Activated naive CD4-positive, alpha-beta T cell treated with anti-CD3 and anti-CD28 coated beads, Interleukin-2, amount 50 U/mL, for 24 hours (primary cell): ENCODE data around the gene HJV.
"Not testable (repeated sequence)": the region's sequence is repeated elsewhere in the genome, so short reads cannot be mapped to it uniquely, and the experiment has no call there.

Experiments
- H3K27ac Mint-ChIP-seq: one replicate; pipeline ENCODE4 v1.8.0; 2021; ENCODE audit warnings: mild to moderate bottlenecking, mixed read lengths
- H3K27me3 Mint-ChIP-seq: one replicate; pipeline ENCODE4 v1.8.0; 2021; ENCODE audit warnings: mixed read lengths
- H3K36me3 Mint-ChIP-seq: one replicate; pipeline ENCODE4 v1.8.0; 2021; ENCODE audit warnings: mixed read lengths
- H3K4me1 Mint-ChIP-seq: one replicate; pipeline ENCODE4 v1.8.0; 2021; ENCODE audit warnings: mixed read lengths
- H3K4me3 Mint-ChIP-seq: one replicate; pipeline ENCODE4 v1.8.0; 2021; ENCODE audit warnings: mild to moderate bottlenecking, mixed read lengths
- H3K9me3 Mint-ChIP-seq: one replicate; pipeline ENCODE4 v1.8.0; 2021; ENCODE audit warnings: mixed read lengths

The HJV gene

DNA sequence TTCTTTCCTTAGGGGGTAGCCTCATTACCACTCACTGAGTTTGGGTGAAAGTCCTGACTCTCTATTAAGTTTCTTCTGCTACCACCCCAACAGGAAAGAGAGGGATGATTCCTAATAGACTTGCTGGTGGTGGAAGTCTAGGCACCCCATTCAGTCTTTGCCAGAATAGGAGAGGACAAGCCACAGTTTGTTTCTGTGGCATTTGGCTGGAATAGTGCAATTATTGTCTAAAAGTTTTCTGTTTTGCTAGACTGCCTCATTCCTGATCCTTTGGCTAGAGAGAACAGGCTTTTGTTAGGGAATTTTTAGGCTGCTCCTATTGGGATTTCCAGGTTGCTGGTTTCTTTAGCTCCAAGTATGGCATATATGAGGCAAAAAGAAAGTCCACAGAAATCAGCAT lies 9.9 kb upstream of the HJV start:
- no peaks in the 10 kb centered on the region for H3K36me3 Mint-ChIP-seq
- H3K27me3 Mint-ChIP-seq = peaks cover 1% of the 10 kb centered on the region
- no peak overlapping the region for H3K4me3 Mint-ChIP-seq
- no peak overlapping the region for H3K27ac Mint-ChIP-seq
- H3K9me3 Mint-ChIP-seq = no peaks in the 10 kb centered on the region
- peaks cover 19% of the 10 kb centered on the region for H3K4me1 Mint-ChIP-seq

DNA sequence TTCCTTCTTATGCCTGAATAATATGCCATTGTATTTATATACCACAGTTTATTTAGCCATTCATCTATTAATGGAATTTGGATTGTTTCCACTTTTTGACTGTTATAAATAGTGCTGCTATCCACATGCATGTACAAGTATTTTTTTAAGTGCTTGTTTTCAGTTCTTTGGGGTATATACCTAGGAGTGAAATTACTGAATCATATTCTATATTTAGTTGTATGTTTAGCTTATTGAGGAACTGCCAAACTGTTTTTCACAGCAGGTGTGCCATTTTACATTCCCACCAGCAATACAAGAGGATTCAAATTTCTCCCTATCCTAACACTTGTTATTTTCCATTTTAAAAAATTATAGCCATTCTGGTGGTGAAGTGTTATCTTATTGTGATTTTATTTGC lies 7.6 kb upstream of the HJV start:
- Mint-ChIP-seq H3K4me3 (no peak overlapping the region), H3K36me3 (no peaks in the 10 kb centered on the region)

DNA sequence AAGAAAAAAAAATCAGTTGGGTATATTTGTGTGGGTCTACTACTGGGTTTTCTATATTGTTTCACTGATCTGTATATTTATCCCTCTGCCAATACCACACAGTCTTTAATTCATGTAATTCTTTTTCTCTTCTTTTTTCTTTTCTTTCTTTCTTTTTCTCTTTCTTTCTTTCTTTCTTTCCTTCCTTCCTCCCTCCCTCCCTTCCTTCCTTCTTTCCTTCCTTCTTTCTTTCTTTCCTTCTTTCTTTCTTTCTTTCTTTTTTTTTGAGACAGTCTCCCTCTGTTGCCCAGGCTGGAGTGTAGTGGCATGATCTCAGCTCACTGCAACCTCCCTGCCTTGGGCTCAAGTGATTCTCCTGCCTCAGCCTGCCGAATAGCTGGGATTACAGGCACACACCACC lies 5.1 kb upstream of the HJV start:
- H3K27me3 Mint-ChIP-seq = peaks cover 16% of the 10 kb centered on the region
- H3K4me3 Mint-ChIP-seq, H3K9me3 Mint-ChIP-seq, H3K36me3 Mint-ChIP-seq, H3K4me1 Mint-ChIP-seq, H3K27ac Mint-ChIP-seq: not testable (repeated sequence)

More for the DNA sequence above, 7.6 kb upstream of the HJV start:
- Mint-ChIP-seq H3K4me1 (peaks cover 5% of the 10 kb centered on the region), H3K27me3 (peaks cover 8% of the 10 kb centered on the region), H3K27ac (no peak overlapping the region), H3K9me3 (no peaks in the 10 kb centered on the region)

GRCh38 chr1:146025787-146026495 lies 4.4 kb upstream of the HJV start:
- H3K36me3 Mint-ChIP-seq, H3K9me3 Mint-ChIP-seq, H3K4me1 Mint-ChIP-seq, H3K4me3 Mint-ChIP-seq: not testable (repeated sequence)
- Mint-ChIP-seq H3K27ac (peak overlapping the region; percentile 55), H3K27me3 (peaks cover 21% of the 10 kb centered on the region)

DNA sequence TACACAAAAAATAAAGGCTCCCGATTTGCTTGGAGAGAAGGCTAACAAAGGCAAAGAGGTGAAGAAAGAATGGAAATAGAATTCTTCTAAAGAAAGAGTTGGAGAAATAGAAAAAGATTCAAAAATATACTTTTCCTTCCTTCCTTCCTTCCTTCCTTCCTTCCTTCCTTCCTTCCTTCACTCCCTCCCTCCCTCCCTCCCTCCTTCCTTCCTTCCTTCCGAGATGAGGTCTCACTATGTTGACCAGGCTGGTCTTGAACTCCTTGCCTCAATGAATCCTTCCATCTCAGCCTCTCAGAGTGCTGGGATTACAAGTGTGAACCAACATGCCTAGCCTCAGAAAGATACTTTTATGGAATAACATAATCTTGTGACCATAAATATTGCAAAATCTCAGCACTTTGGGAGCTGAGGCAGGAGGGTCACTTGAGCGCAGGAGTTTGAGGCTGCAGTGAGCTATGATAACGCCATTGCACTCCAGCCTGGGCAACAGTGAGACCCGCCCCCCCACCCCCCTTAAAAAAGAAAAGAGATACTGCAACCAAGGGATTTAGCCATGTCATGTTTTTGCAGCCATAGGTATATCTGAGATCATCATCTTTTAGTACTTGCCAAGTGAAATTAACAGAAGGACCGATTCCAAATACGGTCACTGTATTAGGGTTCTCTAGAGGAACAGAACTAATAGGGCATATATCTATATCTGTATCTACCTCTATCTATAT lies 1.0 kb upstream of the HJV start:
- Mint-ChIP-seq H3K4me3 (no peak overlapping the region), H3K27ac (no peak overlapping the region), H3K27me3 (peaks cover 38% of the 10 kb centered on the region), H3K36me3 (no peaks in the 10 kb centered on the region), H3K9me3 (no peaks in the 10 kb centered on the region), H3K4me1 (peaks cover 4% of the 10 kb centered on the region)

GRCh38 chr1:146021050-146021445 lies 487 bp downstream of the HJV start:
- Mint-ChIP-seq H3K36me3 (no peaks in the 10 kb centered on the region), H3K9me3 (no peaks in the 10 kb centered on the region), H3K4me1 (peaks cover 4% of the 10 kb centered on the region), H3K4me3 (no peak overlapping the region), H3K27ac (no peak overlapping the region), H3K27me3 (peaks cover 38% of the 10 kb centered on the region)

DNA sequence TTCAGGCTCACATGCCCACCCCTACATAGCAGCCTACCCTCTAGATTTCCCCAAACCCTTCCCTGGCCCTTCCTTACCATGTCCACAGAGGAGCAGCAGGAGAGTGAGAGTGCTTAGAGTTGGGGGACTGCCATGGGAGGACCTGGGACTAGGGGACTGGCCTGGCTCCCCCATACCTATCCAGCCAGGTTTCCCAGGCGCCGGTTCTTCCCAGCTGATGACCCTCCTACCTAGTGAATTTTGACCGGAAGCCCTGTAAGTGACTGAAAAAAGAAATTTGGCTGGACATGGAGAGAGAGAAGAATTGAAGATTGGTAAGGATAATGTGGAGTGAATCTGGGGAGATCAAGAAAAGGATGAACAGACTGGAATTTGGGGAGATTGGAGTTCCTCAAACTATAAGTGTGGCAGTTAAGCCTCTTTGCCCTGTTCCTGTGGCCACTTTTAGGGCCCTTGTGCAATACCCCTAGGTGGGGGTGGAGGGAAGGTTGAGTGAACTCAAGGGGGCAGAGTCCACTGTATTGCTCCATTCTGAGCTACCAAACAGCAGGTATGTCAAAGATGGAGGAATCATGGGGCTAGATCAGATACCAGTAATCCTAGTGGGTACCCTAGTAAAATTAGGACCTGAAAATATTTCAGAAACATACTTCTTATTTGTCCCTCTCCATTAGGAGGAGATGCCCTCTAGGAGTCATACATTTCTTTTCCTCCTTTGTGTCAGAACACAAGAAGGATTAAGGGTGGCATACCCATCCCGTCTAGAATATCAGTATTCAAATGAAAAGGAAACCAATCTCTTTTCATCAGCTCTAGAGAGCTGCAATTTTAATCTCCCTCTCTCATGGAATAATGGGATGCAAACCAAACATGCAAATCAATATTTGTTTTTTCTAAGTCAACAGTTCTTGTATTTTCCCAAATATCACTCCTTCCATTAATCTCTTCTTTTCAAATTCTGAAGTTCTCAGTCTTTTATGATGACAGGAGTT lies 1.2 kb downstream of the HJV start:
- Mint-ChIP-seq H3K27ac (no peak overlapping the region), H3K36me3 (no peaks in the 10 kb centered on the region), H3K27me3 (peaks cover 33% of the 10 kb centered on the region), H3K9me3 (no peaks in the 10 kb centered on the region), H3K4me3 (no peak overlapping the region), H3K4me1 (peaks cover 4% of the 10 kb centered on the region)

DNA sequence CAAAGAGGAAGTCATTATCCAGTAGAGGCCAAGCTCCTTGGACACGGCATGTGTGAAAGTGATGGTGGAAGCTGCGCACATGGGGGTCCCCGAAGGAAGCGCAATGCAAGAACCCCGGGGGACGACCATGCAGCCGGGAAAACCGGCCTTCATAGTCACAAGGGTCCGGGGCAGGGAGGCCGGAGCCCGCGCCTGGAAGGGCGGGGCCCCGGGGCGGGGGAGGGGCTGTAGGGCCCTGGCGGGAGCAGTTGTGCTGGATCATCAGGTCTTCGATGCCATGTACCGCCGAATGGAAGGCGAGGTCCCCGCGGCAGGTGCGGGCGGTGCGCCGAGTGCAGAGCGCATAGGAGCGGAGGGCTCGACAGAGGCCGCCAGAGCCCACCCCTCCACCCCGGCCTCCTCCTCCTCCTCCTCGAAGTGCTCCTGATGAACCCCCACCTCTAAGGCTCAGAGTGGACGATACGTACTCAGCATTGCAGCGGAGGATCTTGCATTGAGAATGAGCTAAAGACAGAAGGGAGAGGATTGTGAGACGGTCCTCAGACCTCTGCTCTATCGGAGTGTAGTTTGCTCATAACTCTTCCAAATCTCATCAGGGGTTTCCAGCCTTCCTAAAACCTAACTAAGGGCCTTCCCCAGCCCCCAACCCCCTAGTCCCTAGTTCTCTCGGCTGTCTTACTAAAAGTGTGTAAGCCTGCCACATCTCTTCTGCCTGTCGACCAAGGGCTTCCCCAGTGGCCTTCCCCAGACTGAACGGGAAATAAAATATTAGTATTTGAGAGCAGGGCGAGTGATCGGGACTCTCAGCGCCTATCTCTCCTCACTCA lies 2.1 kb downstream of the HJV start:
- Mint-ChIP-seq H3K36me3 (no peaks in the 10 kb centered on the region), H3K9me3 (no peaks in the 10 kb centered on the region), H3K4me1 (peaks cover 4% of the 10 kb centered on the region), H3K4me3 (peak overlapping the region; percentile 27), H3K27ac (no peak overlapping the region), H3K27me3 (peaks cover 33% of the 10 kb centered on the region)

DNA sequence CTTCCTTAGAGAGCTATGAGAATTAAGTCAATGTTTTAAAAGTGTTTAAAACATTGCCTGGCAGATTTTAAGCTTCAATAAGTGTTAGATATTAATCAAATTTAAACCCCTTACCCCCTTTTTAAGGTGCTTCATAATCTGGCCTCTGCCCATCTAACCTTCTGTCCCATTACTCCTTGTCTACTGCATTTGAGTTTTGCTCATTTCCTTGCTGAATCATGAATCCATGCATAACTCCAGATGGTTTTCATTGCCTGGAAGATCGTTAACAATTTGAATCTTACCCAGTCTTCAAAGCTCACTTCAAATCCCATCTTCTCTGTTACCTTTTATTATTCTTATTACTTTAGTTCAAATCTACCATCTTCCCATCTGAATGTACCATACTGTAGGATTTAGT lies 4.6 kb downstream of the HJV start:
- Mint-ChIP-seq H3K4me1 (peaks cover 13% of the 10 kb centered on the region), H3K4me3 (no peak overlapping the region), H3K27me3 (peaks cover 24% of the 10 kb centered on the region), H3K27ac (no peak overlapping the region), H3K9me3 (no peaks in the 10 kb centered on the region), H3K36me3 (no peaks in the 10 kb centered on the region)

GRCh38 chr1:146013559-146013922 lies 8.0 kb downstream of the HJV start:
- Mint-ChIP-seq H3K4me1 (peaks cover 9% of the 10 kb centered on the region), H3K27ac (no peak overlapping the region), H3K9me3 (no peaks in the 10 kb centered on the region), H3K4me3 (no peak overlapping the region), H3K27me3 (peaks cover 1% of the 10 kb centered on the region), H3K36me3 (no peaks in the 10 kb centered on the region)

DNA sequence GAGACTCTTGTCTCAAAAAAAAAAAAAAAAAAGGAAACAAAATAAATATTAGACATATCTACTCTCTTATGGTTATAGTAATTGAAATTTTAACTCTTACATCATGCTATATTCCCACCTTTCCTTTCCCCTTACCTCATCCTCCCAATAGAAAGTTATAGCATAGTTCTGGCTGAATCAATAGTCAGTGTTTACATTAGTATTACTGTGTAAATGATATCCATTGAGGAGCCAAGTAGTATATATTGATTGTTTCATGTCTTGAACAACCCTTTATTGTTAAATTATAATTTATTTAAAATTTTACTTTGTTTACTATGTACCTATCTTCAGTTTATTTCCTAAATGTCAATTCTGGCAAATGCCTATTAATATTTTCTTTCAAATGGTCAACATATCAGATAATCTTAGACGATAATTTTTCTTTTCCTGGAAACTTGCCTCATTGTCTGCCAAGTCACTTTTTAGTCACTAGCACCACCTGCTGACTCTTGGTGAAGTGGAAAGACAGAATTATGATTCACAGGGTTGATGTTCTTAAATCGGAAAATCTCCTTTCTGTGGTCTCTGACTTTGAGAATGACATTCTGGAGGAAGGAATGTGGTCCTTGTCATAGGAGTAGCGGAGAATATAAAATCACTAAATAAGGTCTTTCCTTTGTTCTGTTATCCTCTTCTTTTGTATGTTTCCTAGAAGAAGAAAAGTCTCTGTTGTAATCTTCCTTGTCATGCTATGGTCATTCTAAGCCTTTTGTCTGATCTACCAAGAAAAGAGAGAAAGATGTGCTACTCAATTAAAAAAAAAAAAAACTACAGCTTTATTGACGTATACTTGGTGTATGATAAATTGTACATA lies 8.6 kb downstream of the HJV start:
- Mint-ChIP-seq H3K27ac (no peak overlapping the region), H3K9me3 (no peaks in the 10 kb centered on the region), H3K36me3 (no peaks in the 10 kb centered on the region), H3K4me1 (peaks cover 9% of the 10 kb centered on the region), H3K4me3 (no peak overlapping the region), H3K27me3 (peaks cover 1% of the 10 kb centered on the region)

- H3K27ac Mint-ChIP-seq = peak overlapping the region; percentile 30
These were observed 11.3 kb downstream of the HJV start for GRCh38 chr1:146010126-146010738.

DNA sequence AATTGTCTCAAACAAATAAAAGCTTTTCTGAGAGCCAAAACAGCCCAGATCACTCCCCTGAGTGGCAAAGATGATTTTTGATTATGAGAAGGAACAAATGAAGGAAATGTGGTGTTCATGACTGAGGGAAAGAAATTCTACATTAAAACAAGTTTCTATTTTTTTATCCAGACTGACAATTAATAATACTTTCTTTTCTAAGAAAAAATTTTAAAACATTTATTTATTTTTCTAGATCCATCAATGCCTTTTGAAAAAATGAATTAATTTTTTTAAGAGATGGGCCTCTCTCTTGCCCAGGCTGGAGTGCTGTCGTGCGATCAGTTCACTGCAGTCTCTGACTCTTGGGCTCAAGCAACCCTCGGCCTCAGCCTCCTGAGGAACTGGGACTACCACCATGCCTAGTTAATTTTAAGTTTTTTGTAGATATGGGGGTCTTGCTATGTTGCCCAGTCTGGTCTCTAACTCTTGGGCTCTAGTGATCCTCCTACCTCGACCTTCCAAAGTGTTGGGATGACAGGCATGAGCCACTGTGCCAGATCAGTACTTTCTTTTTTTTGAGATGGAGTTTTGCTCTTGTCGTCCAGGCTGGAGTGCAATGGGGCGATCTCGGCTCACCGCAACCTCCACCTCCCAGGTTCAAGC lies 13.9 kb downstream of the HJV start:
- Mint-ChIP-seq H3K27me3 (no peaks in the 10 kb centered on the region), H3K4me3 (peak overlapping the region; percentile 67), H3K27ac (peak overlapping the region; percentile 92), H3K36me3 (no peaks in the 10 kb centered on the region), H3K4me1 (peaks cover 48% of the 10 kb centered on the region), H3K9me3 (no peaks in the 10 kb centered on the region)

More at GRCh38 chr1:146010126-146010738, 11.3 kb downstream of the HJV start:
- H3K27me3 Mint-ChIP-seq = no peaks in the 10 kb centered on the region
- H3K9me3 Mint-ChIP-seq = no peaks in the 10 kb centered on the region
- peaks cover 35% of the 10 kb centered on the region for H3K4me1 Mint-ChIP-seq
- H3K36me3 Mint-ChIP-seq = no peaks in the 10 kb centered on the region
- H3K4me3 Mint-ChIP-seq = no peak overlapping the region
